ENCODE results near the gene TMC2.

Gene TMC2

GRCh38 chr20:2507464-2507863, 28.9 kb upstream of the TMC2 start:
- peaks cover 17% of the 10 kb centered on the region for H3K79me2 ChIP-seq (ENCODE audit: insufficient read depth, low read length)
- no peaks in the 10 kb centered on the region for H3K9me3 ChIP-seq (ENCODE audit: insufficient read depth, low read length)
- H3K4me3 ChIP-seq (ENCODE audit: insufficient read depth, low read length, poor library complexity, severe bottlenecking) = peak overlapping the region; percentile 86
- no peak for TF ChIP-seq EZH2phosphoT487 (conservative IDR thresholded peaks at IDR 0.05; ENCODE audit: low read length)
- TF ChIP-seq CTCF (IDR thresholded peaks at IDR 0.05; ENCODE audit: insufficient read depth, low read length, poor library complexity, severe bottlenecking) = no peak
- no peak overlapping the region for H3K27ac ChIP-seq (ENCODE audit: low read depth, low read length)
- H3K9me2 ChIP-seq (replicated peaks; ENCODE audit: insufficient read depth, low read length) = no peaks in the 10 kb centered on the region
- H2AFZ ChIP-seq (ENCODE audit: low read depth, low read length, severe bottlenecking) = no peak overlapping the region
- peak overlapping the region; percentile 83 for H3K9ac ChIP-seq (ENCODE audit: low read length)
- H3K4me2 ChIP-seq (ENCODE audit: low read depth, low read length, poor library complexity, severe bottlenecking) = peak overlapping the region; percentile 88
- no peaks in the 10 kb centered on the region for H3K36me3 ChIP-seq (ENCODE audit: low read length)
- H3K27me3 ChIP-seq (ENCODE audit: low read length) = no peaks in the 10 kb centered on the region
- no peaks in the 10 kb centered on the region for H3F3A ChIP-seq (ENCODE audit: insufficient read depth)
- H4K20me1 ChIP-seq (ENCODE audit: low read depth, low read length) = no peaks in the 10 kb centered on the region

- Histone ChIP-seq H3K4me2 (ENCODE audit: low read depth, low read length, poor library complexity, severe bottlenecking) (peak overlapping the region; percentile 88), H3K9ac (ENCODE audit: low read length) (peak overlapping the region; percentile 83), H3K36me3 (ENCODE audit: low read length) (no peaks in the 10 kb centered on the region), H2AFZ (ENCODE audit: low read depth, low read length, severe bottlenecking) (peak overlapping the region; percentile 91), H3K27me3 (ENCODE audit: low read length) (no peaks in the 10 kb centered on the region), H4K20me1 (ENCODE audit: low read depth, low read length) (no peaks in the 10 kb centered on the region), H3K9me3 (ENCODE audit: insufficient read depth, low read length) (no peaks in the 10 kb centered on the region), H3F3A (ENCODE audit: insufficient read depth) (no peaks in the 10 kb centered on the region), H3K27ac (ENCODE audit: low read depth, low read length) (peak overlapping the region; percentile 70), H3K9me2 (replicated peaks; ENCODE audit: insufficient read depth, low read length) (no peaks in the 10 kb centered on the region), H3K79me2 (ENCODE audit: insufficient read depth, low read length) (peaks cover 17% of the 10 kb centered on the region), H3K4me3 (ENCODE audit: insufficient read depth, low read length, poor library complexity, severe bottlenecking) (peak overlapping the region; percentile 86)
- TF ChIP-seq CTCF (IDR thresholded peaks at IDR 0.05; ENCODE audit: insufficient read depth, low read length, poor library complexity, severe bottlenecking) (no peak), EZH2phosphoT487 (conservative IDR thresholded peaks at IDR 0.05; ENCODE audit: low read length) (no peak)
Observed at GRCh38 chr20:2507875-2508630, 28.3 kb upstream of the TMC2 start.

- Histone ChIP-seq H3F3A (ENCODE audit: insufficient read depth) (no peaks in the 10 kb centered on the region), H3K9me2 (replicated peaks; ENCODE audit: insufficient read depth, low read length) (no peaks in the 10 kb centered on the region), H3K9me3 (ENCODE audit: insufficient read depth, low read length) (no peaks in the 10 kb centered on the region), H3K4me3 (ENCODE audit: insufficient read depth, low read length, poor library complexity, severe bottlenecking) (peak within 1 kb of the TSS; percentile 86), H3K27me3 (ENCODE audit: low read length) (no peaks in the 10 kb centered on the region), H3K27ac (ENCODE audit: low read depth, low read length) (peak within 1 kb of the TSS; percentile 70), H2AFZ (ENCODE audit: low read depth, low read length, severe bottlenecking) (peak within 1 kb of the TSS; percentile 91), H4K20me1 (ENCODE audit: low read depth, low read length) (no peaks in the 10 kb centered on the region), H3K36me3 (ENCODE audit: low read length) (no peaks in the 10 kb centered on the region), H3K4me2 (ENCODE audit: low read depth, low read length, poor library complexity, severe bottlenecking) (peak within 1 kb of the TSS; percentile 88), H3K9ac (ENCODE audit: low read length) (peak within 1 kb of the TSS; percentile 83), H3K79me2 (ENCODE audit: insufficient read depth, low read length) (peaks cover 17% of the 10 kb centered on the region)
- TF ChIP-seq EZH2phosphoT487 (conservative IDR thresholded peaks at IDR 0.05; ENCODE audit: low read length) (no peak), CTCF (IDR thresholded peaks at IDR 0.05; ENCODE audit: insufficient read depth, low read length, poor library complexity, severe bottlenecking) (no peak)
Observed at GRCh38 chr20:2508631-2509467, 27.5 kb upstream of the TMC2 start, which contains the start of gene ZNF343. ZNF343 (minus strand) TSS chr20:2508915; CDS start chr20:2493895, 15,020 bp downstream.
